Measurements from ENCODE around the gene PIK3AP1.

DNA sequence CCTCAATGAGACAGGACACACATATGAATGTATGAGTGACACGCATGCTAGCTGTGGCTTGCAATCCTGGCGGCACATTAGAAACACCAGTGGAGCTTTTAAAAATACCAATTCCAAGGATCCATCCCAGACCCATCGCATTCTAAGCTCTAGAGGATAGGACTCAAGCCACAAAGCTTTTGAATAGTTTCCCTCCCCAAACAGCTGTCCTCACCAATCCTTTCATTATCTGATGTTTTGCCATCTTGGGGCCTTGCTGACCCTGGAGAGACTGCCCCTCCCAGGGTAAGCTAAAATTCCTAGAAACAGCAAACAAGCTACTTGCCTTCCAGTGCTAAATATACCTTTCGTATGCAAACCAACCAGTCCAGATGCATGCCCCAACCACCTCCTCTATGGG is 124.6 kb downstream of the PIK3AP1 start:
- TF ChIP-seq, protein P1, sequence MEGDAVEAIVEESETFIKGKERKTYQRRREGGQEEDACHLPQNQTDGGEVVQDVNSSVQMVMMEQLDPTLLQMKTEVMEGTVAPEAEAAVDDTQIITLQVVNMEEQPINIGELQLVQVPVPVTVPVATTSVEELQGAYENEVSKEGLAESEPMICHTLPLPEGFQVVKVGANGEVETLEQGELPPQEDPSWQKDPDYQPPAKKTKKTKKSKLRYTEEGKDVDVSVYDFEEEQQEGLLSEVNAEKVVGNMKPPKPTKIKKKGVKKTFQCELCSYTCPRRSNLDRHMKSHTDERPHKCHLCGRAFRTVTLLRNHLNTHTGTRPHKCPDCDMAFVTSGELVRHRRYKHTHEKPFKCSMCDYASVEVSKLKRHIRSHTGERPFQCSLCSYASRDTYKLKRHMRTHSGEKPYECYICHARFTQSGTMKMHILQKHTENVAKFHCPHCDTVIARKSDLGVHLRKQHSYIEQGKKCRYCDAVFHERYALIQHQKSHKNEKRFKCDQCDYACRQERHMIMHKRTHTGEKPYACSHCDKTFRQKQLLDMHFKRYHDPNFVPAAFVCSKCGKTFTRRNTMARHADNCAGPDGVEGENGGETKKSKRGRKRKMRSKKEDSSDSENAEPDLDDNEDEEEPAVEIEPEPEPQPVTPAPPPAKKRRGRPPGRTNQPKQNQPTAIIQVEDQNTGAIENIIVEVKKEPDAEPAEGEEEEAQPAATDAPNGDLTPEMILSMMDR (IDR thresholded peaks at IDR 0.05 in 2 of 3, conservative IDR thresholded peaks at IDR 0.05 in 1 of 3; ENCODE audit: borderline replicate concordance in 1 of 3, insufficient read depth in 1 of 3, low read depth in 2 of 3, low read length in 2 of 3) = no peak
- TF ChIP-seq, protein P2, sequence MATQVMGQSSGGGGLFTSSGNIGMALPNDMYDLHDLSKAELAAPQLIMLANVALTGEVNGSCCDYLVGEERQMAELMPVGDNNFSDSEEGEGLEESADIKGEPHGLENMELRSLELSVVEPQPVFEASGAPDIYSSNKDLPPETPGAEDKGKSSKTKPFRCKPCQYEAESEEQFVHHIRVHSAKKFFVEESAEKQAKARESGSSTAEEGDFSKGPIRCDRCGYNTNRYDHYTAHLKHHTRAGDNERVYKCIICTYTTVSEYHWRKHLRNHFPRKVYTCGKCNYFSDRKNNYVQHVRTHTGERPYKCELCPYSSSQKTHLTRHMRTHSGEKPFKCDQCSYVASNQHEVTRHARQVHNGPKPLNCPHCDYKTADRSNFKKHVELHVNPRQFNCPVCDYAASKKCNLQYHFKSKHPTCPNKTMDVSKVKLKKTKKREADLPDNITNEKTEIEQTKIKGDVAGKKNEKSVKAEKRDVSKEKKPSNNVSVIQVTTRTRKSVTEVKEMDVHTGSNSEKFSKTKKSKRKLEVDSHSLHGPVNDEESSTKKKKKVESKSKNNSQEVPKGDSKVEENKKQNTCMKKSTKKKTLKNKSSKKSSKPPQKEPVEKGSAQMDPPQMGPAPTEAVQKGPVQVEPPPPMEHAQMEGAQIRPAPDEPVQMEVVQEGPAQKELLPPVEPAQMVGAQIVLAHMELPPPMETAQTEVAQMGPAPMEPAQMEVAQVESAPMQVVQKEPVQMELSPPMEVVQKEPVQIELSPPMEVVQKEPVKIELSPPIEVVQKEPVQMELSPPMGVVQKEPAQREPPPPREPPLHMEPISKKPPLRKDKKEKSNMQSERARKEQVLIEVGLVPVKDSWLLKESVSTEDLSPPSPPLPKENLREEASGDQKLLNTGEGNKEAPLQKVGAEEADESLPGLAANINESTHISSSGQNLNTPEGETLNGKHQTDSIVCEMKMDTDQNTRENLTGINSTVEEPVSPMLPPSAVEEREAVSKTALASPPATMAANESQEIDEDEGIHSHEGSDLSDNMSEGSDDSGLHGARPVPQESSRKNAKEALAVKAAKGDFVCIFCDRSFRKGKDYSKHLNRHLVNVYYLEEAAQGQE (IDR thresholded peaks at IDR 0.05; ENCODE audit: low read depth) = no peak
- no peak for TF ChIP-seq EZH2 (IDR thresholded peaks at IDR 0.05)
- TF ChIP-seq, protein P3, sequence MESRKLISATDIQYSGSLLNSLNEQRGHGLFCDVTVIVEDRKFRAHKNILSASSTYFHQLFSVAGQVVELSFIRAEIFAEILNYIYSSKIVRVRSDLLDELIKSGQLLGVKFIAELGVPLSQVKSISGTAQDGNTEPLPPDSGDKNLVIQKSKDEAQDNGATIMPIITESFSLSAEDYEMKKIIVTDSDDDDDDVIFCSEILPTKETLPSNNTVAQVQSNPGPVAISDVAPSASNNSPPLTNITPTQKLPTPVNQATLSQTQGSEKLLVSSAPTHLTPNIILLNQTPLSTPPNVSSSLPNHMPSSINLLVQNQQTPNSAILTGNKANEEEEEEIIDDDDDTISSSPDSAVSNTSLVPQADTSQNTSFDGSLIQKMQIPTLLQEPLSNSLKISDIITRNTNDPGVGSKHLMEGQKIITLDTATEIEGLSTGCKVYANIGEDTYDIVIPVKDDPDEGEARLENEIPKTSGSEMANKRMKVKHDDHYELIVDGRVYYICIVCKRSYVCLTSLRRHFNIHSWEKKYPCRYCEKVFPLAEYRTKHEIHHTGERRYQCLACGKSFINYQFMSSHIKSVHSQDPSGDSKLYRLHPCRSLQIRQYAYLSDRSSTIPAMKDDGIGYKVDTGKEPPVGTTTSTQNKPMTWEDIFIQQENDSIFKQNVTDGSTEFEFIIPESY (IDR thresholded peaks at IDR 0.05; ENCODE audit: extremely low read depth, insufficient replicate concordance, low read length) = no peak
- no peak for TF ChIP-seq SP1 (IDR thresholded peaks at IDR 0.05; ENCODE audit: low read depth)

Data from HCT116 (cell line).